ENCODE results near the gene ELAC2. TPM values are rescaled to one million over a fixed set of nuclear protein-coding genes. Genes with fewer than 3 reads are reported as not detected.

Gene ELAC2
- total RNA-seq, result 41.6 and 43.9 TPM in 2 replicates

- H3K9me3 ChIP-seq (ENCODE audit: low read depth, low read length), result no peaks in the 10 kb centered on the region
- peaks cover 12% of the 10 kb centered on the region for H3K4me1 ChIP-seq (ENCODE audit: insufficient read depth, low read length)
- peaks cover 32% of the 10 kb centered on the region for H3K36me3 ChIP-seq (ENCODE audit: insufficient read depth, low read length)
- peak within 1 kb of the TSS; percentile 94 for H2AFZ ChIP-seq (ENCODE audit: low read length)
- H3K4me2 ChIP-seq (ENCODE audit: insufficient read depth, low read length), result peak within 1 kb of the TSS; percentile 90
- H3K4me3 ChIP-seq (ENCODE audit: insufficient read depth, low read length), result peak within 1 kb of the TSS; percentile 79
- H4K20me1 ChIP-seq (ENCODE audit: insufficient read depth, low read length), result no peaks in the 10 kb centered on the region
- no peak for TF ChIP-seq CTCF (IDR thresholded peaks at IDR 0.05; ENCODE audit: extremely low read depth, low read depth, low read length)
- H3K27me3 ChIP-seq (ENCODE audit: insufficient read depth, low read length), result no peaks in the 10 kb centered on the region
- peaks cover 30% of the 10 kb centered on the region for H3K79me2 ChIP-seq (ENCODE audit: insufficient read depth, low read length)
- H3K27ac ChIP-seq (ENCODE audit: low read depth, low read length), result peak within 1 kb of the TSS; percentile 87
- DNase-seq (ENCODE audit: insufficient read length, low spot score, missing footprints), result peak; percentile 99
These were observed at the start of gene ELAC2 for GRCh38 chr17:13017655-13018459. TSS of gene ELAC2 (minus strand) at chr17:13018027. CDS start at chr17:13017947, 80 bp downstream.

GRCh38 chr17:13065032-13065431 is 47.2 kb upstream of the ELAC2 start:
- Histone ChIP-seq H3K27ac (ENCODE audit: low read depth, low read length) (no peak overlapping the region), H3K27me3 (ENCODE audit: insufficient read depth, low read length) (no peaks in the 10 kb centered on the region), H3K4me2 (ENCODE audit: insufficient read depth, low read length) (no peak overlapping the region), H4K20me1 (ENCODE audit: insufficient read depth, low read length) (no peaks in the 10 kb centered on the region), H3K9me3 (ENCODE audit: low read depth, low read length) (no peaks in the 10 kb centered on the region), H3K36me3 (ENCODE audit: insufficient read depth, low read length) (no peaks in the 10 kb centered on the region), H3K4me1 (ENCODE audit: insufficient read depth, low read length) (no peaks in the 10 kb centered on the region), H2AFZ (ENCODE audit: low read length) (no peak overlapping the region), H3K79me2 (ENCODE audit: insufficient read depth, low read length) (no peaks in the 10 kb centered on the region), H3K4me3 (ENCODE audit: insufficient read depth, low read length) (no peak overlapping the region)
- DNase-seq (ENCODE audit: insufficient read length, low spot score, missing footprints), result no peak
- no peak for TF ChIP-seq CTCF (IDR thresholded peaks at IDR 0.05; ENCODE audit: extremely low read depth, low read depth, low read length)

- Histone ChIP-seq H2AFZ (ENCODE audit: low read length) (no peak overlapping the region), H3K4me2 (ENCODE audit: insufficient read depth, low read length) (no peak overlapping the region), H3K4me1 (ENCODE audit: insufficient read depth, low read length) (no peaks in the 10 kb centered on the region), H3K27ac (ENCODE audit: low read depth, low read length) (no peak overlapping the region), H3K36me3 (ENCODE audit: insufficient read depth, low read length) (no peaks in the 10 kb centered on the region), H3K4me3 (ENCODE audit: insufficient read depth, low read length) (no peak overlapping the region), H3K27me3 (ENCODE audit: insufficient read depth, low read length) (peaks cover 4% of the 10 kb centered on the region), H4K20me1 (ENCODE audit: insufficient read depth, low read length) (no peaks in the 10 kb centered on the region), H3K9me3 (ENCODE audit: low read depth, low read length) (no peaks in the 10 kb centered on the region), H3K79me2 (ENCODE audit: insufficient read depth, low read length) (no peaks in the 10 kb centered on the region)
- no peak for TF ChIP-seq CTCF (IDR thresholded peaks at IDR 0.05; ENCODE audit: extremely low read depth, low read depth, low read length)
- DNase-seq (ENCODE audit: insufficient read length, low spot score, missing footprints), result no peak
These were observed 37.3 kb upstream of the ELAC2 start for GRCh38 chr17:13055131-13055530.

- Histone ChIP-seq H4K20me1 (ENCODE audit: insufficient read depth, low read length) (no peaks in the 10 kb centered on the region), H3K79me2 (ENCODE audit: insufficient read depth, low read length) (no peaks in the 10 kb centered on the region), H2AFZ (ENCODE audit: low read length) (no peak overlapping the region), H3K4me2 (ENCODE audit: insufficient read depth, low read length) (no peak overlapping the region), H3K36me3 (ENCODE audit: insufficient read depth, low read length) (no peaks in the 10 kb centered on the region), H3K4me3 (ENCODE audit: insufficient read depth, low read length) (no peak overlapping the region), H3K27me3 (ENCODE audit: insufficient read depth, low read length) (peaks cover 4% of the 10 kb centered on the region), H3K27ac (ENCODE audit: low read depth, low read length) (no peak overlapping the region), H3K4me1 (ENCODE audit: insufficient read depth, low read length) (no peaks in the 10 kb centered on the region), H3K9me3 (ENCODE audit: low read depth, low read length) (no peaks in the 10 kb centered on the region)
- no peak for TF ChIP-seq CTCF (IDR thresholded peaks at IDR 0.05; ENCODE audit: extremely low read depth, low read depth, low read length)
- DNase-seq (ENCODE audit: insufficient read length, low spot score, missing footprints), result no peak
These were observed 36.8 kb upstream of the ELAC2 start for GRCh38 chr17:13054666-13055065.

Data from osteoblast (primary cell).